ENCODE results near the gene TMEM237.

DNA sequence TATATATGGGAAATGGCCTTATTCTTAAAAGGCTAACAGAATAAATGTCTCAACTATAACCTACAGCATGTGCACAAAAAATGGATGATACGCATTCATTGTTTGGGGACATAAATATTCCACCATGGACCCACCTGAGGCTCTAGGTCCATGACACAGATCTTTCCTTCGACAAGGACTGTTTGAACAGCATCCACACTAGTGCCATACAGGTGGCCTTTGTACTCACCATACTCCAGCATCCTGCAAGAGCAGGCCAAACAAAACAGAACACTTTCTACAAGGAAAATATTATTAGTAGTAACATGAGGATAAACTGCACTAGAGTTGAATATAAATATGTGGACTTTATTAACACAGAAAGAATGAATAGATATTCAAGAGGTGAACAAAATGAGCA is 6.1 kb upstream of the TMEM237 start:
- no peak for TF ChIP-seq ZFX (IDR thresholded peaks at IDR 0.05)
- TF ChIP-seq, protein P1, sequence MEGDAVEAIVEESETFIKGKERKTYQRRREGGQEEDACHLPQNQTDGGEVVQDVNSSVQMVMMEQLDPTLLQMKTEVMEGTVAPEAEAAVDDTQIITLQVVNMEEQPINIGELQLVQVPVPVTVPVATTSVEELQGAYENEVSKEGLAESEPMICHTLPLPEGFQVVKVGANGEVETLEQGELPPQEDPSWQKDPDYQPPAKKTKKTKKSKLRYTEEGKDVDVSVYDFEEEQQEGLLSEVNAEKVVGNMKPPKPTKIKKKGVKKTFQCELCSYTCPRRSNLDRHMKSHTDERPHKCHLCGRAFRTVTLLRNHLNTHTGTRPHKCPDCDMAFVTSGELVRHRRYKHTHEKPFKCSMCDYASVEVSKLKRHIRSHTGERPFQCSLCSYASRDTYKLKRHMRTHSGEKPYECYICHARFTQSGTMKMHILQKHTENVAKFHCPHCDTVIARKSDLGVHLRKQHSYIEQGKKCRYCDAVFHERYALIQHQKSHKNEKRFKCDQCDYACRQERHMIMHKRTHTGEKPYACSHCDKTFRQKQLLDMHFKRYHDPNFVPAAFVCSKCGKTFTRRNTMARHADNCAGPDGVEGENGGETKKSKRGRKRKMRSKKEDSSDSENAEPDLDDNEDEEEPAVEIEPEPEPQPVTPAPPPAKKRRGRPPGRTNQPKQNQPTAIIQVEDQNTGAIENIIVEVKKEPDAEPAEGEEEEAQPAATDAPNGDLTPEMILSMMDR (conservative IDR thresholded peaks at IDR 0.05) = no peak

Measured in C4-2B (cell line).